T-helper 22 cell (primary cell): ENCODE measurements around the gene SFT2D3.
A peak's percentile ranks its signal among the peaks of the same experiment; 100 is the strongest.

Source experiments
- DNase-seq: peaks from one replicate; pipeline ENCODE4 v3.0.0-alpha.2; 2020; ENCODE audit warnings: low read depth

The SFT2D3 gene, protein sequence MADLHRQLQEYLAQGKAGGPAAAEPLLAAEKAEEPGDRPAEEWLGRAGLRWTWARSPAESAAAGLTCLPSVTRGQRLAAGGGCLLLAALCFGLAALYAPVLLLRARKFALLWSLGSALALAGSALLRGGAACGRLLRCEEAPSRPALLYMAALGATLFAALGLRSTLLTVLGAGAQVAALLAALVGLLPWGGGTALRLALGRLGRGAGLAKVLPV

DNA sequence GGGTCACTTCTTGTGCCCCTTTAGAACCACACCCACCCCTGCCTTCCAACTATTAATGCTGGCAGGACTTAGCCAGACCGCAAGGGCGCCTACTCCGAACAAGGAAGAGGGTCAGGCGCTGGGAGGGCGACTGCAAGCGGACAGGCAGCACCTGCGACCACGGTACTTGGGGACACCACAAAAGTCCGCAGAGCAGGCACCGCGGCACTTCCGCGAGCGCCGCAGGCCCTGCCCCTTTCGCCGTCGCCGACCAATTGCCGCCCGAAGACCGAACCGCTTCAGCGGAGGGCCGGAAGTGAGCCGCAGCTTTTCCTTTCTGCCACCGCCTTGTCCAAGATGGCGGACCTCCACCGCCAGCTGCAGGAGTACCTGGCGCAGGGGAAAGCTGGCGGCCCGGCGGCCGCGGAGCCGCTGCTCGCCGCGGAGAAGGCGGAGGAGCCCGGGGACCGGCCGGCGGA, at the start of gene SFT2D3:
TSS of gene SFT2D3 (plus strand) at position 305 of the 458 bp plus-strand sequence. CDS start at position 337, 32 bp downstream.
- DNase-seq, result peak; percentile 79

DNA sequence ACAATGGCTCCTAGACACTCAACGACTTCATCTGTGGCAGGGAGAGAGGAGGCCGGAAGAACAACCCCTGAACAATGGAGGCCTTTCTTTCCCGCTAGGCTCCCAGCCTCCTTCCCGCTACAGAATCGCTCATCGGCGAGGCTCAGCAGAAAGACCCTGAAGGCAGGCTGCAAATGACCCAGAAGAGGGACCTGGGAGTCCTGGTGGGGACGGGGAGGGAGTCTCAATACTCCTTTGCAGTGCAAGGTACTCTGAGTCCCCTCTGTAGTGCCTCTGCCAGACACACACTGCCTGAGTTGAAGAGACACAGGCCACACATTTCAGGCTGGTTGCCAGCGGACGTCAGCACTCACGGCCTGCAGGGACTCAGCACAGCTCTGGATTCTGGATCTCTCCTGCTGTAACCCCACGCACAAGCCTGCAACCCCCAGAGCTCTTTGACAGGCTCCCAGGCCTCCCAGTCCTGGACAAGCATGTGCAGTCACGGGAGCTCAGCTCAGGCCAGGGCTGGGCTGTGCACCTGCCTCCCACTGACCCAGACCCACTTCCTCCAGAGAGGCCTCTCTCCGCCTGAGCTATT, 49.2 kb upstream of the SFT2D3 start:
- DNase-seq, result no peak

DNA sequence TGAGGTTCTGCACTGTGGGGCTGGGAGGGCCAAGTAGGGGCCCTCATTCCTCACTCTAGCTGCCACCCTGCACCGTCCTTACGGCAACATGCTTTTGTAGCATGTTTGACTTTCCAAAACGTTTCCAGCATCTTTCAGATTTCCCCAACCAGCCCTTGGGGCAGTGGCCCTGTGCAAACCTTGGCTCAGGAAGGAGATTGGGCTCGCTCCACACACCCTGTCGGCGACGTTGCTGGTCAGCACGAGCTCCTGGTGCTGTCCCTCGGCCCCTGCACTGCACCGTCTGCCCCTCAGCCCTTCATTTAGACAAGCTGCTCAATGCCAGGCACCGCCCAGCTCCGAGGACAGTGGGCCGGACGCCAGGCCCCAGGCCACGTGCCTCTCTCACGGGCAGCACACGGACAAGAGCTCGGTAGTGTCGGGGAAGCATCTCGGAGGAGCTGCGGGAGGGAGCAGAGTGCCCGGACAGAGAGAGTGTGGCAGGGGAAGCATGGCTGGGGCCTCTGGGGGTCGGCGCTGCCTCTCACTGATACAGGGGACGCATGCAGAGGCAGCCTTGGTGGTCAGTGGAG, 48.4 kb upstream of the SFT2D3 start:
- DNase-seq, result no peak

DNA sequence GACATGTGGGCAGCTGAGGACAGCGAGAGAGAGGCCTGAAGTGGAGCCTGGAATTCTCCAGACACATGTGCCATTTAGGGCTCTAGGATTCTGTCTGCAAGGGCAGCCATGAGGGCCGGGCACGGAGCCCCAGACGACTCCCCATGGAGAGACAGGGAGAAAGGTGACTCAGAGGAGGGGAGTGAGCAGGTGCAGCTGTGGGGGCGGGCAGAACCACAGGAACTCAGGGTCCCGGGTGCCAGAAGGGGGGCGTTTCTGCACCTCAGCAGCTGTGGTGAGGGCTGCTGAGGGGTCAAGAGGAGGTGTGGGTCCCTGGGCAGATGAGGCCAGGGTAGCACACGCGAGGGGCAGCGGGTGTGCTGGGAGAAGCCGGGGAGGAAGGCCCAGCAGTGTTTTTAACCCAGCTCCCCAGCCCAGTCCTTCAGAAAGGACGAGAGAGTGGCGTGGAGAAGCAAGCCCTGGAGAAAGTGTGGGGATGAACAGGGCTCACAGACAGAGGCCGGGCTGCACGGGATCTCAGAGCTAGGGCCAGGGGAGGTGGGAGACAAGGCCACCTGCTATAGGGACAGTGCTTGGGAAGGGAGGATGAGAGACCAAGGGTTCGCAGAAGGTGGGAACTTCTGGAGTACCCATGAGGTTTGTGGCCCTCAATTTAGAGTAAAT, 47.7 kb upstream of the SFT2D3 start:
- no peak for DNase-seq

DNA sequence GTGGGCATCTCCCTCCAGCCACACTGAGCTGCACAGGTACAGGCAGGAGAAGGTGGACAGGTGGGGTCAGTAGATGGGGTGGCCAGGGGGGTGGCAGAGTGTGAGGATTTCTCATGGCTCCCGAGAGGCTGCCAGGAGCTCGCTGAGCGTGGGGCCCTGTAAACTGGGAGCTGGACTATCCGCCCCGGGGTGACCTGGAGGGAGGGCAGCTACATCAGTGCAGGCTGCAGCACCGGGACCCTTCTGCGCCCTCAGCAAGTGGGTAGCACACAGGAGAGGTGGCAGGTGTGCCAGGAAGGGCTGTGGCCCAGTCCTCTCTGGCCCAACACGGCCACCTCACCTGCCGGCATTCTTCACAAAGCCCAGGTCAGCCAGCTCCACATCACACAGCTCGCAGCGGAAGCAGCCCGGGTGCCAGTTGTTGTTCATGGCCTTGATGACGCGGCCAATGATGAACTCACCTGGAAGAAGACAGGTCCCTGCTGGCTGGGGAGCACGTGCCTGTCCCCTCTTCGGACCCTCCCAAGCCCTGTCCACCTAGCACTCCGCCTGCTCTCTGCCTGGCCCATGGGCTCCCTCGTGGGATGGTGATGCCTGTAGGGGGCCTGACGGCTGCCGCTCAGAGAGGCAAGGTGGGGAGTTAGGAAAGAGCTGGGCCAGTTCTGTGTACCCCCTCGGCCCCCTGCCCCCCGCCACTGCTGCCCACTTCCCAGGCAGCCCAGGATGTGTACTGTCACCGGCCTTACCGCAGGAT, 47.0 kb upstream of the SFT2D3 start:
- no peak for DNase-seq

DNA sequence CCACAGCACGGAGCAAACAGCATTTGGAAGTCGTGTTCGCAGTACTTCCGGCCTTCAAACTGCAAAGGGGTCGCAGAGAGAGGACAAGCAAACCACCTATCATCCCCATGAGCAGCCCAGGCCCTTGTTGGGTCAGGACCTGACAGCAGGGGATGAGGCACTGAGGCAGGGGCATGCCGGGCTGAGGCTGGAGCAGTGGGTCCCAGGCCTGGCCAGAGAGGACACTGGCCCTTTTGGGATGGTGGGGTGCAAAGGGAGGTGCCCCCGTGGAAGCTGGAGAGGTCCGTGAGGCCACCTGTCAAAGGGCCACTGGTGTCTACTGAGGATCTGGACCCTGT, 46.5 kb upstream of the SFT2D3 start:
- DNase-seq, result no peak

DNA sequence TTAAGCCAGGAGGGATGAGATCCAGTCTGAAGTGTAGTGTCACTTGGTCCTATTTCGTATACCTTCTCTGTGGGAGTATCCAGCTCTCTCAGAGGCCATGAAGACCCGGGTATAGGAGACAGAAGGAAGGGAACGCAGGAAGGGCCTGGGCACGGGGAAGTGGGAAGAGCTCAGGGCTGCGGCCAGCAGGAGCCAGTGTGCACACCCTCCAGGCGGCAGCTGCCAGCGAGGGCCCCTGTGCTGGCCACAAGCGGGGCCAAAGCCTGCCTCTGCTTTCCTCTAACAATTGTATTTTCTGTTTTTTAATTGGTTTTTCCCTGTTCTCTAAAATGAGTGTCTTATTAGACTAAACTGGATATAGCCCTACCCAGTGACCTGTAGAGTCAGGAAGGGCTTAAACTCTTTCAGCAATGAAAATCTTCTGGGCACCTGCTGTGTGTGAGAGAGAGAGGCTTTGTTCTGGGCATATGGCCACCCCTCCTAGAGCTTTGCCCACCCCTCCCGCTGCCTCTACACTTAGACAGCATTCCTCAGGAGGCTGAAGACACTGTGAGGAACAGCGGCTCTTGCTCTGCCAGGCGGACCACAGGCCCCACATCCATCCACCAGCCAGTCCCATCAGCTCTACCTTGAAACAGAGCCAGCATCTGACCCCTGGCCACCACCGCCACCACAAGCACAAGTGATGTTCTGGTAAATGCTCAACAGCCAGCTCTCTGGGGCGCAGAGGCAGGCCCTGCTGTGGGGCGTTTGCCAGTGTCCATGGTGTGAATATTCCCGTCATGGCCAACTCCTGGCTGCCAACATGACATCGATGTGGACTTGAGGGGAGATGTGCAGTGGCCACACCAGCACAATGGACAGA, 45.9 kb upstream of the SFT2D3 start:
- DNase-seq, result no peak

DNA sequence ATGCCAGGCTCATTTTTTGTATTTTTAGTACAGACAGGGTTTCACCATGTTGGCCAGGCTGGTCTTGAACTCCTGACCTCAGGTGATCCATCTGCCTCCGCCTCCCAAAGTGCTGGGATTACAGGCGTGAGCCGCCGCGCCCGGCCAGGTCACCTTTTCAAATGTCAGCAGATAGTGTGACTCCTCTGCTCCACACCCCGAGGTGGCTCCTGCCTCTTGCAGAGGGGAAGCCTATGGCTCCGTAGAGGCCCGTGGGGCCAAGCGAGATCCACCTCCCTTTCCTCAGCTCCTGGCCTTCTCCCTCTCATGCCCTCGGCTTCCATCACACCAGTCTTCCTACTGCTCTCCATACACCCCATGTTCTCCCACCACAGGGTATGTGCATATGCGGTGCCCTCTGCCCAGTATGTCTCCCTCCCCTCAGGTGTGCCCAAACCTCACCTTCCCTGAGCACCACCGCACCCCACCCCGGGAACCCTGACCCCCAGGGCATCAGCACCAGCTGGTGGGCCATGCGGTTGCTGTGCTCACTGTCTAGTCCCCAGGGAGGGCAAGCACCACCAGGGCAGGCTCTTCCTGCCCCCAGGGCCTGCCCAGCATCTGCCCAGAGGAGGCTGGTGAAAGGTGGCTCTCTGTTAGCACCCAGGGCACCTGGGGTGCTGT, 44.6 kb upstream of the SFT2D3 start:
- DNase-seq, result no peak

DNA sequence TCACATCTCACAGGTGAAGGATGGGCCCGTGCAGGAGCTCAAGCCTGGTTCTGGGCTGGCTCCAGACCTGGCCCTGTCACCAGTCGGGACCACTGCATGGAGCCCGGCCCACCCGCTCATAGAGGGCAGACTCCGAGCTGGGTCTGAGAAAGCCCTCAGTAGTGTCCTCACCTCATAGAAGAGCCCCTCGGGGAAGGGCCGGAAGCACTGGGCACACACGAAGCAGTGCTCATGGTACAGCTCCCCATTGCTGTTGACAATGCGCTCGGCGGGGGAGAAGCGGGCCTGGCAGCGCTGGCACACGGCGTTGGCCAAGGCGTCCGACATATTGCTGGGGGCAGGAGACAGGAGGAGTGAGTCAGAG, 44.1 kb upstream of the SFT2D3 start:
- DNase-seq, result no peak

DNA sequence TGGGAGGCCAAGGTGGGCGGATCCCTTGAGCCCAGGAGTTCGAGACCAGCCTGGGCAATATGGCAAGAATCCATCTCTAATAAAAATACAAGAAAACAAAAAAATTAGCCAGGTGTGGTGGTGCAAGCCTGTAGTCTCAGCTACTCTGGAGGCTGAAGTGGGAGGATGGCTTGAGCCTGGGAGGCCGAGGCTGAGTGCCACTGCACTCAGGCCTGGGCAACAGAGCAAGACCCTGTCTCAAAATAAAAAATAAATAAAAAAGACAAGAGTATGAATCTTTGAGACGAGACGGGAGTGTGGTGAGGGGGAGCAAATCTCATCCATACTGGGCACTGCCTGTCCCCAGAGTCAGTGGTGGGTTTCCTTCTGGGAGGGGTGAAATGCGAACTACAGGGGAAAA, 43.2 kb upstream of the SFT2D3 start:
- DNase-seq, result no peak

DNA sequence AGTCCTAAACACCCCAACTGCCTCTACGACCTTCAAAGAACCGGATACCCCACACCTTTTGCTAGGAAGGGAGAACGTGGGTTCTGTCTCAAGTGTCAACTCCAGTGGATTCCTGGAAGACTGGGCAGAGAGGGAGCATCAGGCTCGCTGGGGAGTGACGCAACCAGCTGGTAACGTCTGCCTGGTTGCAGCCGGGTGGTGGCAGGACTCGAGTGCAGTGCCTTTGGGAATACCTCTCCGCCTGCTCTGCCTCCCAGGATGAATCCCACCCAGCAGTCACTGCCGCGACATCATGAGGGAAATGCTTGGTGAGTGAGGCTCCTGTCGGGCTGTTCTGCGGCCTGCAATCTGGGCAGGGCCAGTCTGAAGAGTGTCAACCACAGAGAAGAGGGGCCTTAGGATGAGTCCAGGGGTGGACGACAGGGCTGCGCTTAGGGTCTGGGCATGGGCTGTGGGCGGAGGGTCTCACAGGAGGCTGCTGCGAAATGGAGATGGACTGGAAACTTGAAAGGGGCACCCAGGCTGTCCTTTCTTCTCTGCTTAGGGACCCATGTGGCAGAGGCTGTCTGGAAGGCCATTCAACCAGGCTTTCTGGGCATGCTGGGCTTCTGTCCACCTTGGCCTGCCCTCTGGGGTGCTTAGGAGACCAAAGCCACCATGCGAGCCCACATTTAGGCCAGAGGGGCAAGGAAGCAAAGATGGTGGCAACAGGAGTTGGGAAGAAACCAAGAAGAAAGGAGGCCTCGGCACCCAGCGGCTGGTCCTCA, 42.5 kb upstream of the SFT2D3 start:
- DNase-seq, result no peak

DNA sequence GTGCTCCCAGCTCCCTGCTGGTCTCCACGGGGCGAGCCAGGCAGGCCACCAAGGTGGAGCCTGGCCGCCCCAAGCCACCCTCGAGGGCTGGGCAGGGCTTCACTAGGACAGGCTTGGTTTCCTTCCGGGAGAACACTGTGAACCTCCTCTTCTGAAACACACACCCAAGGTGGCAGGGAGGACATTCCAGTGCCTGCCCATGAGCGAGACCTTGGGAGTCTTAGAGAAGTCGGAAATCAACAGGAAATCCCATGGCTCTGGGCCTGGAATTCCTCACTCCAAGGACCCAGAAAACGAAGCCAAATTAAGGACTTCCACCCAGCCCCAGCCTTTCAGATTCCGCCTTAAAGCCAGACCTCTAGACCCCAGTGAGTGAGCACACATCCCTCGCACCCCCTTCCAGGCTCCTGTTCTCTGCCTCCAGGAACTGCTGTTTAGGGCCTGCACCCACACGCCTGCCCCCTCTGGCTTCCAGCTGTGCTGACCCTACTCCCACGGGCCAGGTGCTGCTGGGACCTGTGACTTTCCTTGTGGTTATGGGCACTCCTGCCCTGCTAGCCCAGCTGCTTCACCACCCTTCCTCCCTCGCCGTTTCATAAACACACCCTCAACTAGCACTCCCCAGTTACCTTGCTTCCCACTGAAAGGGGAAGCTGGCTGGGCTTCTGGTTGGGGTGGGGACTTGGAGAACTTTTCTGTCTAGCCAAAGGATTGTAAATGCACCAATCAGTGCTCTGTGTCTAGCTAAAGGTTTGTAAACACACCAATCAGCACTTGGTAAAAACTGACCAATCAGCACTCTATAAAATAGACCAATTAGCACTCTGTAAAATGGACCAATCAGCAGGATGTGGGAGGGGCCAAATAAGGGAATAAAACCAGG, 41.6 kb upstream of the SFT2D3 start:
- DNase-seq, result no peak

DNA sequence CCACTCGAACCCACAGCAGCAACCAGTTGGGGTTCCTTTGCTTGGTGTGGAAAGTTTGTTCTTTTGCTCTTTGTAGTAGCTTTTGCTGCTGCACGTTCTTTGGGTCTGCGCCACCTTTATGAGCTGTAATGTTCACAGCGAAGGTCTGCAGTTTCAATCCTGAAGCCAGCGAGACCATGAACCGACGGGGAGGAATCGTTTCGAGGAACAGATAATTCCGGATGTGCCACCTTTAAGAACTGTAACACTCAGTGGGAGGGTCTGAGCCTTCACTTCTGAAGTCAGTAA, 41.1 kb upstream of the SFT2D3 start:
- DNase-seq, result no peak

DNA sequence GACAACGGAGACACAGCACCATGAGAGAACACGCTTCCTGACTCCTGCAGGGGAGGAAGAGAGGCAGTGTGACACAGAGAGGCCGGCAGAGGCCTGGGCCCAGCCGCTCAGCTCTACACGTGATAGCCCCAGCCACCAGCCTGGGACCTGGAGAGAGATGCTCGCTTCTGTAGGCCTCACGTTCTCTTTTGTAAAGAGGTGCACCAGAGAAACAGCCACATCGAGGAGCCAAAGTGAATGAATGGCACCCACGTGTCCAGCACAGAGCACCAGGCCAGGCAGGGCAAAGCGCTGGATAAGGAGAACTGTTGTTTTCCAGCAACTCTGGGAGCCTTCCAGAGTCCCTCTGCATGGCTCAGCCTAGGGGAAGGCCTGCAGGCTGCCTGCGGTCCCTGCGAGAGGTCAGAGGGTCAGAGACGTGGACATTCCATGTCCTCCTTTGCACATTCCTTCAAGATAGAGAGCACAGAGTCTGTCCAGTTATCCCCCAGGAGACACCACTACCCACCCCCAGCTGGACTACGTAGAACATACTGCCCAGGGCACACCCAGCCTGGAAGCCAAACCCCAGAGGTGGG, 40.1 kb upstream of the SFT2D3 start:
- DNase-seq, result no peak

DNA sequence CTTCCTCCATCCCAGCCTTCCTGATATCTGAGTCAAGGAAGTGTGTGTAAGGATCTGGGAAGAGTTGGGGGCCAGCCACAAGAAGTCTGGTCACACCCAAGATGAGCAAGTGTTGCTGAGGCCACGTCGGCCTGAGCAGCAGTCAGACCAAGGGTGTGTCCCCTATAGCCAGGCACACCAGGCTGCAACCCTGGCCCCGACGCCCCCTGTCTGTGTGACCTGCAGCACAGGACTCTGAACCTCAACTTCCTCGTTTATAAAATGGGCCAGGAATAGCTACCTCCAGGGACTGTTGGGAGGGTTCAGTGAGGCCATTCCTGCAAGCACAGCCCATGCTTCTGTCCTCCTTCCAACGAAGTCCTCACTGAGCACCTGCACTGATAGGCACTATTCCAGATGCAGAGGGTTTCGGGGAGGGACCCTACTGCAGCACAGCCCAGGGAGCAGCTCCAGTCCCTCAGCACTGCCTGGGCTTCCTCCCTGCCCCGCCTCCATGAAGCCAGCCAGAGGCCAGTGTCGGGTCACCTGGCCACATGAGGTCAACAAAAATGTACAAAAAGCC, 39.3 kb upstream of the SFT2D3 start:
- DNase-seq, result no peak

DNA sequence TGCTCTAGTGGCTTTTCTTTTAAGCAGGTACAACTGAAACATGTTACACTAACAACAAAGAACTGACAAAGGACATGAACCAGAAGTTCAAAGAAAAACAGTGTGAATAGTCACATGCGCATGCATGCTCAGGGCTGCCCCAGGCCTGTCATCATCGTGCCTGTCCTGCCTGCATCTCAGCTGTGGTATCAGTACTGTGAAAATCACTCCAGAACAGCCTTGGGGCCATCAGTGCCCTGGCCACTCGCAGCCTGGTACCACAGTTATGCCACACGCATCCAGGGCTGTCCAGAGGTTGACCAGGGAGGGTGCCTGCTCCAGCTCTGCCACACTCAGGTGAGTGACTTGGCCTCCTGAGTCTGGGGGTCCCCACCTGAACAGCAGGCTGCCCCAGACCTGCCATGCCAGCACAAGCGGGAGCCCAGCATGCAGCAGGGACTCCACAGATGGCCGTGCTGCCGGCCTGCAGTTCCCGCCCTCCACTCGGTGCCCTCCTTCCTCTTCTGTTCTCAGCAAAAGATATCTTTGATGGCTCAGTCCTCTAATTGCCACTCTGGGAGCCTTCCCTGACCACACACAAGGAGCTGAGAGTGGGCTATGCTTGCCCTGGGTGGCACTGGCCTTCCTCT, 38.2 kb upstream of the SFT2D3 start:
- no peak for DNase-seq

DNA sequence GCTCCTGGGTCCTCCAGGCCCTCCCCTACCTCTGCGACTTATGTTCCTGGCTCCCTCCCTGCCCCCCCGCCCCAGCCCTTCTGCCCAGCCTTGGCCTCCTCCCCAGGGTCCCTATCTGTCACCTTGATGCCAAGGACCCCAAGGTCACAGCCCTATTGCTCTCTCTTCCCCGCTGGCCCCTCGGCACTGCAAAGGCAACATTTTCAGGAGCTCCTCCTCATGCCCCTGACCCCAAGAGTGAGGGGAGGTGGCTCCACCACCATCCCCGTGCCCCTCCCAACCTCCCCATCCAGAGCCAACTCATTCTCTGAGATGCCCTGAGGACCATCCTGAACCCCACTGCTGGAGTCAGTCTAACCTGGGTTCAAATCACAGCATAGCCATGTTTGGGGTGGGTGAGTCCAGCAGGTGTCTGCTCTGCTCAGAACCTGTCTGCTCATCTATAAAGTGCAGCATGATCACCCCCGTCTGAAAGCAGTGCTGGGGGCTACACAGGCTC, 37.7 kb upstream of the SFT2D3 start:
- no peak for DNase-seq
